AG04450 (cell line): ENCODE data around the gene EZR. TPM values are rescaled to one million over a fixed set of nuclear protein-coding genes. Genes with fewer than 3 reads are reported as not detected.

Experiments used
- CTCF ChIA-PET: fragments of 300-600, 350-600 bp; formaldehyde crosslinking; extraction: SDS; loops from one replicate; lab custom pipeline; 2022; ENCODE audit warnings: antibody characterized with exemption, inconsistent platforms; lab: Charles Lee
- POLR2A ChIA-PET: fragments of 350-600 bp; formaldehyde crosslinking; extraction: SDS; loops from one replicate; lab custom pipeline; 2021; ENCODE audit warnings: antibody characterized with exemption, inconsistent platforms; lab: Yijun Ruan, JAX
- DNase-seq: peaks from one replicate; pipeline ENCODE4 v3.0.0-alpha.2; 2011; ENCODE audit warnings: low read depth, low spot score
- H3K27ac ChIP-seq: one replicate; pipeline ENCODE4 v1.5.1; 2012; ENCODE audit warnings: low read depth, low read length, control low read depth
- H3K27me3 ChIP-seq: one replicate; pipeline ENCODE4 v1.6.0; 2012; ENCODE audit warnings: low read length; ENCODE audit not compliant: control insufficient read depth, insufficient read depth
- H3K4me3 ChIP-seq: 2 replicates; pipeline ENCODE4 v1.5.1; 2011; ENCODE audit warnings: mild to moderate bottlenecking, low read depth, low read length, control low read depth
- H3K9me3 ChIP-seq: 2 replicates; pipeline ENCODE4 v1.5.1; 2012; ENCODE audit warnings: low read length; ENCODE audit not compliant: control insufficient read depth, insufficient read depth
- CTCF ChIP-seq: IDR thresholded peaks from 2 replicates; pipeline ENCODE4 v1.5.1; 2011; ENCODE audit warnings: low read depth, low read length, control low read depth, inconsistent platforms
- polyA plus RNA-seq: library from polyadenylated mRNA; depleted of rRNA; stranded (reverse); fragments of >200 nt; gene quantifications from 2 replicates; pipeline ENCODE4 v1.2.3, GENCODE V29; 2011

EZR gene
- polyA plus RNA-seq, 1 experiment: 61.2 TPM

GRCh38 chr6:158798311-158798710 is 20.9 kb downstream of the EZR start:
- no peak for DNase-seq
- no peak for TF ChIP-seq CTCF
- CTCF ChIA-PET: interaction anchor here (0.8 to 1.0 kb wide), 2 partner anchors 107 to 172 kb away, joined by 4 to 5 read pairs; no protein-coding TSS in a partner anchor
- Histone ChIP-seq H3K27ac (no peak overlapping the region), H3K27me3 (no peaks in the 10 kb centered on the region), H3K4me3 (no peak overlapping the region), H3K9me3 (no peaks in the 10 kb centered on the region)
- POLR2A ChIA-PET: interaction anchor here (0.6 kb wide), 1 partner anchor 12 kb away, joined by 3 read pairs; no protein-coding TSS in a partner anchor

DNA sequence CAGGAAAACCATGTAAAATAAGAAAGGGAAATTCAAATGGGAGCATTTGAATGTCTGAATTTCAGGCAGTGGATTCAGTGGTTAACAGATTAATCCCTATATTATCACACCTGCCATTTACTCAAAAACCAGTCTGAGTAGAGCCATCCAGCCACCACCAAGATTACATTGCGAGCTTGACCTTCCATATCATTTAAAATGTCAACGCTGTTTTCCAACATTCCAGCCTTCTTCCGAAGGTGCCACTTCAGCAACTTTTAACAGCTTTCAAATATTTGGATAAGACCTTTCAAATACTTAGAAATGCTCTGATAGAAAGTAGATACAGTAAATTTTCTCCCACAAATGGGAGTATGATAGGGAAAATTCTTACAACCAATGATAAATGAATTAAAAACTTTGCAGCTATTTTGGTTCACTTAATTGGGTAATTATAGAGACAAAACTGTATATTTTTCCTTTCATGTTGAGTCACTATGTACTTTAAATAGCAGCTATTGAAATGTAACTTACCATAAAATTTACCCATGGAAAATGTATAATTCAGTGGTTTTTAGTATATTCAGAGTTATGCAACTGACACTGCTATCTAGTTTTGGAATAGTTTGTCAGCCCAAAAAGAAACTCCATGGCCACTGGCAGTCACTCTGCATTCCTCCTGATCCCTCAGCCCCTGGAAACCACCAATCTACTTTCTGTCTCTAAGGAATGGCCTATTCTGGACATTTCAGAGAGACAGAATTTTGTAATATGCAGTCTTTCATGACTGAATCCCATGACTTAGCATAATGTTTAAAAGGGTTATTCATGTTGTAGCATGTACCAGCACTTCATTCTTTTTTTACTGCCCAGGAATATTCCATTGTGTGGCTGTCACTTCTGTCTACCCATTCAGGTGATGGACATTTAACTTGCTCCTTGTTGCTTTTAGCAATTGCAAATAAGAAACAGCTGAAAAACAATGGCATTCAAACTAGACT is 21.5 kb downstream of the EZR start:
- TF ChIP-seq CTCF: no peak
- H3K4me3 ChIP-seq: no peak overlapping the region
- CTCF ChIA-PET: interaction anchor here (0.8 to 1.0 kb wide), 4 partner anchors 106 to 202 kb away, joined by 3 to 5 read pairs (median 4); partner anchors contain the start of gene RSPH3
- H3K27ac ChIP-seq: no peak overlapping the region
- POLR2A ChIA-PET: interaction anchor here (0.6 kb wide), 1 partner anchor 11 kb away, joined by 3 read pairs; no protein-coding TSS in a partner anchor
- H3K9me3 ChIP-seq: no peaks in the 10 kb centered on the region
- no peaks in the 10 kb centered on the region for H3K27me3 ChIP-seq
- no peak for DNase-seq

- H3K27ac ChIP-seq: no peak overlapping the region
- H3K4me3 ChIP-seq: no peak overlapping the region
- CTCF ChIA-PET: interaction anchor here (1.0 to 1.3 kb wide), 2 partner anchors 10 to 176 kb away, joined by 3 read pairs; no protein-coding TSS in a partner anchor
- no peaks in the 10 kb centered on the region for H3K27me3 ChIP-seq
- TF ChIP-seq CTCF: no peak
- no peak for DNase-seq
- no peaks in the 10 kb centered on the region for H3K9me3 ChIP-seq
- POLR2A ChIA-PET: interaction anchor here (0.6 kb wide), 1 partner anchor 23 kb away, joined by 3 read pairs; the partner anchor contains the start of gene EZR
Measured at GRCh38 chr6:158796353-158796752, 22.8 kb downstream of the EZR start.

GRCh38 chr6:158795516-158795915 is 23.7 kb downstream of the EZR start:
- H3K4me3 ChIP-seq: no peak overlapping the region
- TF ChIP-seq CTCF: no peak
- H3K9me3 ChIP-seq: no peaks in the 10 kb centered on the region
- no peaks in the 10 kb centered on the region for H3K27me3 ChIP-seq
- ChIA-PET POLR2A (interaction anchor here (0.6 kb wide), 1 partner anchor 24 kb away, joined by 3 read pairs; the partner anchor contains the start of gene EZR), CTCF (interaction anchor here (1.3 to 4.6 kb wide), 2 partner anchors 9 to 178 kb away, joined by 3 to 47 read pairs; no protein-coding TSS in a partner anchor)
- no peak overlapping the region for H3K27ac ChIP-seq
- no peak for DNase-seq
